Stimulated activated CD4-positive, alpha-beta T cell treated with anti-CD3 and anti-CD28 coated beads, TNF-alpha, amount 100 ng/mL, for 4 hours (primary cell): ENCODE data around the gene VAPB.

ENCODE experiments used
- DNase-seq, 3 experiments: peaks; one replicate each; pipeline ENCODE4 v3.0.0-alpha.2; 2020; ENCODE audit warnings: low read depth in 3 of 3

The VAPB gene

DNA sequence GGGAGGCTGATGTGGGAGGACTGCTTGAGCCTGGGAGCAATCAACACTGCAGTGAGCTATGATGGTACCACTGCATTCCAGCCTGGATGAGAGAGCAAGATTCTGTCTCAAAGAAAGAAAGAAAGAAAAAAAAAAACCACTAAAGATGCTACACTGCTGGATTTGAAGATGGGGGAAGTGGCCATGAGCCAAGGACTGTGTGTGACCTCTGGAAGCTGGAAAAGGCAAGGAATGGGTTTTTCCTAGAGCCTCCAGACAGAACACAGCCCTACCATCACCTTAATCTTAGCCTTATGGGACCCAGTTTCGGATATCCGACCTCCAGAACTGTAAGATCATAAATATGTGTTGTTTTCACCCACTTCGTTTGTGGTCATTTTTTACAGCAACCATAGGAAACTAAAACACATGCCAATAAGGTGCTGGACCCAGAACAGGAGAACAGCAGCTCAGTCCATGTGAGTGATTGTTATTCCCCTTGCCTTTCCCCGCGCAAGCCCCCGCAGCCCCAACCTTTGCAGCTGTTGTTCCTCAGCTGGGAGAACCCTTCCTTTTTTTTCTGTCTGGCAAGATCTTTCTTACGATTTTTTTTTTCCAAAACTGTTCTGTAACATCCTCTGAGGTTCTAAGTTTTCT, 11.1 kb upstream of the VAPB start:
- no peak for DNase-seq

DNA sequence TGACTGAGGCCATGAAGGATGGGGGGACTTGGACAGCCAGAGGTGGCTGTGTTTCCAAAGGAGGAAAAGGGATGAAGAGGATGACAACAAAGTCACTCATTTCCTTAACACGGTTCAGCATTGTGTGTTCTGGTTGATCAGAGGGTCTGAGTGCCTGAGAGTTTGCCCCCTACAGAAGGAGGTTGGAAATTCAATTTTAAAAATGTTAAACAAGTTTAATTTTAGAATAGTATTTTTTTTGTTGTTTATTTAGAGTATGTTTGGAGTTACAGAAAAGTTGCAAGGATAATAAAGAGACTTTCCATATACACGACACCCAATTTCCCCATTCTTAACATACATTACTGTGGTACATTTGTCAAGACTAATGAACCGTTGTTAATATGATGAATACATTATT, 10.3 kb upstream of the VAPB start:
- DNase-seq = no peak

DNA sequence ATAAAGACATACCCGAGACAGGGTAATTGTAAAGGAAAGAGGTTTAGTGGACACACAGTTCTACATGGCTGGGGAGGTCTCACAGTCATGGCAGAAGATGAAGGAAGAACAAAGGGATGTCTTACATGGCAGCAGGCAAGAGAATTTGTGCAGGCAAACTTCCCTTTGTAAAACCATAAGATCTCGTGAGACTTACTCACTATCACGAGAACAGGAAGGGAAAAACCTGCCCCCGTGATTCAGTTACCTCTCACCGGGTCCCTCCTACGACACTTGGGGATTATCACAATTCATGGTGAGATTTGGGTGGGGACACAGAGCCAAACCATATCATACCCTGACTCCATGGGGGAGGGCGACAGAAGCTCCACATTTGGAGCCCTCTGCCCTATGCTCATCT, 7.4 kb upstream of the VAPB start:
- no peak for DNase-seq

DNA sequence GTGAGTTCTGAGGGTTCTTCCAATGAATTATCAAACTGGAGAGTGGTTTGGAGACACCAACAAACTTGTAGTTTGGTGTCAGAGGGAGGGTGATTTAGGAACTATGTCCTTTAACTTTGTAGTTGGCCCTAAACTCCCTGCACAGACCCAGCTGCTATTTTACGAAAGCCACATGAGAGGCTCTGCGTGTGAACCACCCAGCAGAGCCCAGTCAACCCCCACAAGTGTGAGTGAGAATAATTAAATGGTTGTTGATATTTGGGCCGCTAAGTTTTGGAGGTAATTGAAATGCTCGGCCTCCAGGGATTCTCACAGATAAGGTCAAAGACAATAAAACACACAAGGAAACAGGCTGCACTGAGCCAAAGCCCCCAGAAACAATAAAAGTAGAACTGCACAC, 6.9 kb upstream of the VAPB start:
- no peak for DNase-seq

DNA sequence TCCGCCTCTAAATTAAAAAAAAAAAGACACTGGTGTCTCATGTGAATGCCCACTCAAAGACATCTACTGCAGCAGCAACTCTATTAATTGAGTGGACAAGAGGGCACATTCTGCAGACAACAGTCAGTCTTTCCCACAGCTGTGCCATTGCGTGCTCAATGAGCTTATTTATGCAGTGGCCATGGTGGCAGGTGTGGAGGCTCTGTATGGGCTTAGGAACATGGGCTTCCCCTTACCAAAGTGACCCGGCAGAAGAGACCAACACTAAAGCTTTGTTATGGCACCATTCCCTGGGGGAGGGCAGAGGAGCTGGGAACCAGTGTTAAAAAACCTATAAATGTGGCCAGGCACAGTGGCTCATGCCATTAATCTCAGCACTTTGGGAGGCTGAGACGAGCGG, 4.2 kb upstream of the VAPB start:
- no peak for DNase-seq

DNA sequence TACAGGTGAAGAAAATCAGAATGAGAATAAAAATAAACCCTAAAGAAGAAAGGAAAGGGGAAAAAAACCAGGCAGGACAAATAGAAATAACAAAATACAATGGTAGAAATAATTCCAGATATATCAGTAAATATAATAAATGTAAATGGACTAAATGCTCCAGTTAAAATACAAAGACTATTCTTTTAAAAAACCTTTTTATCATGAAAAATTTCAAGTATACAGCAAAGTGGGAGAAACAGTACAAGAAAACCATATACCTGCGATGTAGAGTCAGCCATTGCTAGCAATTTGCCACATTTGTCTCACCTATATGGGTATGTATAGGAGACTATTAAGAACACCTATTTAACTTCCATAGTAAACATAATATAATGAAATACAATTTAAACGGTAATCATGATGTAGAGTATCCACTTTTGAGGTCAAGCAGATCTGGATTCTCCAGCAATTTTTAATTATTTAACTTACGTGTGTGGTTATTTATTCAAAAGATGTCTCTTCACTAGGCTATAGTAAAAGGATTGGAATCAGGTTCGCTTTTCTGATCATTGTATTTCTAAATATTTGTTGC, 914 bp upstream of the VAPB start:
- DNase-seq = no peak

DNA sequence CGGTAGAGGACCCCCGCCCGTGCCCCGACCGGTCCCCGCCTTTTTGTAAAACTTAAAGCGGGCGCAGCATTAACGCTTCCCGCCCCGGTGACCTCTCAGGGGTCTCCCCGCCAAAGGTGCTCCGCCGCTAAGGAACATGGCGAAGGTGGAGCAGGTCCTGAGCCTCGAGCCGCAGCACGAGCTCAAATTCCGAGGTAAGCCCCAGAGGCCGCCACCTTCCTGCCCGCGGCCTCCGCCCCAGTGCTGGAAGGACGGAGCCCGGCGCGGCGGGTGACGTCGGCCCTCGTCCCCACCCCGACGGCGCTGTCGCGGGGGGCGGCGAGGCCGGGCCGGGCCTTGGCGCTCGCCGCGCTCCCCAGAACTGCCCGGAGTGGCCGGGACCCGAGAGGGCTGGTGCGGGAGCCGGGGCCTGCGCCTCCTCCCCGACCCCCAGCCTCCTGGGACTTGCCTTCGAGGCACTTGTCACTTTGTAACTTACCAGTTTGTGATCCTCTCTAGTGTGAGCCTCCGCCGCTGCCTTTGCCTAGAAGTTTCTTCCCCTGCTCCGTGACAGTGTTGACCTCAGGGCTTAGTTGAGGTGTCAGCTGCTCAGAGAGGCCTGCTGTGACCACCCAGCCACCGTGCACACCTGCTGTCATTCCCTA, 417 bp downstream of the VAPB start:
- DNase-seq = peak in 1 of 3 experiments; percentile 7

DNA sequence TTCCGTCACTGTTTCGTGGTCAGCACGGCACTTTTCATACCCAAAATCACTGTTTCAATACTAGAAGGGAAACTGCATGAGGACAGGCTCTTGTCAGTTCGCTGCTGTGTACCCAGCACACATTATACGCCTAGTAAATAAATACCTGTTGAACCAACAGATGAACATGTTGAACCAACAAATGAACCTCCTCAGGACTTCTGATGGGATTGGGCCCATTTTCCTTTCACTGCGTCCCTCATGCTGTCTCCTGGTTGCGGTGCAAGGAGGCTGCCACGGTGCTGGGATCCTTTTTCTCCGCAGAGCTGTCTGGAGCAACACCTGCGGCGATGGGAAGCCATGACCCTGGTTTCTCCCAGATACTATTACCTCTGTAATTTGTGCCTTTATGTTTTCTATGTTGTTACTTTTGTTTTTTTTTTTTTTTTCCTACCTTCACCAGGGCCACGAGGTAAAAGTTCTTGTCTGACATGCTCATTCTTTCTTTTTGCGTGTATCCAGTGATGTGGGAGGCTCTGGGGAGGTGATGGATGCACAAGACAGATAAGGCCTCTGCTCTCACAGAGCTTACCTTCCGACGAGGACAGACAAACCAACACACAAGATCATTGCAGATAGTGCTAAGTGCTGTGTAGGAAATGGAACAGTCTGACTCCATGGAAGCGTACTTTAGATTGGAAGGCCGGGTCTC, 1.1 kb downstream of the VAPB start:
- DNase-seq = no peak

DNA sequence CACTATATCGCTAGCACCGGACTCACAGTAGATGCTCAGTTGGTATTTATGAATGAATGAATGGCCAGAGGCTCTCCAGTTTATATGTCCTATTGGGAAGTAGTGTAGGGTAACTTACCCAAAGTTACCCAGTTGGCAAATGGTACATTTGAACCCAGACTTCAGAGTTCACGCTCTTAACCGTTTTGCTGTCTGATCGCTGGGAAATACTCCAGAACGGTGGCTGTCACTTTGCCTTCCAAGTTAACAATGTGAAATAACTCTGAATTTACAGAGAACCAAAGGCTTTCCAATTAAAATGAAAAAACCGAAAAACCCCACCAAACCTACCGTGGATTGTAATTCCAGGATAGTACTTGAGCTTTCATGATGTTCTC, 1.6 kb downstream of the VAPB start:
- DNase-seq = no peak

DNA sequence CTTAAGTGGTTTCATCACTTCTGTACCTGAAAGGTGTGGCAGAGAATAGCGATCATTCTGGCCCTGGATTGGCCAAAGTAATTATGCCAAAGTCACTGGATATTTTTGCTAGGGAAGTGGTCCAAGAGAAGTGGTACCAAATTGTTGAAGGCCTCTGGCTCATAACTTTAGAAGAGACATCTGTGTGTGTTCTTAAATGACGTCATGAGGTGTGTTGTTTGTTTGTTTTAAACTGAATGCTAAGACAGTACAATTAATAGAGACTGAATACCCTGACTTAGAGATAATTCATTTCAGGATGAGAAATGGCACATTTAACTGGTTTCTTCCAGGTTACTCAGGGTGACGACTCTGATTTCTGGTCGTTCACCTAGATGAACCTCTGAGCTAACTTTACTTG, 3.3 kb downstream of the VAPB start:
- DNase-seq = no peak

DNA sequence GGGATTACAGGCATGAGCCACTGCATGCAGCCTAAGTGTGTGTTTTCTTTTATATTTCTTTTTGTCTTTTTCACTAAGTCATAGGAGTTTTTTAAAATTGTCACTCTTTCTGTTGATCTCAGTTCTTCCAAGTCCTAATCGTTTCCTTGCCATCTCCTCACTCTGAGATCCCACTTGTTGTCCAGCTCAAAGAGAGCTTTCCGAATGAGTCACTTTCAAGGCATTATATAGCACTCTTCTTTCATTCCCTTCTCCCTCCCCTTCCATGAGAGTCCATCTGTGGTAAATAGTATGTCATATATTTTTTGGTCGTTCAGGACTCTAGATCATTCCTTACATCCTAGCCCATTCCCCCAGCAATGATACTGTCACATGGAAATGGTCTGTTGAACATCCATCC, 4.3 kb downstream of the VAPB start:
- DNase-seq = no peak

DNA sequence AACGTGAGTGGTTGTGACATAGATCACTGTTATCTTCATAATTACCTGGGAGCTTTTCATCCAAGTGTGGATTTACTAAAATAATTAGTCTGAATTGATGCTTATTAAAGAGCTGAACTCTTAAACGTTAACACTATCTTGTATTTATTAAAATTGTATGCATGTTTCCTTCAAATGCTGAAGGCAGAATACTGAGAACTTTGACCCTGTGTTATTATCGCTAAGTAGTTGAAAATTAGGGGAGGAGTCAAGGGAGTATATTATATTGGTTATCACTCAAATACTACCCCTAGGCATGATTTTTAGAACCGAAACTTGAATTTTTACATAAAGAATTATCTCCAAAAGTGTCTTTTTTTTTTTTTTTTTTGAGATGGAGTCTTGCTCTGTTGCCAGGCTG, 5.8 kb downstream of the VAPB start:
- no peak for DNase-seq

DNA sequence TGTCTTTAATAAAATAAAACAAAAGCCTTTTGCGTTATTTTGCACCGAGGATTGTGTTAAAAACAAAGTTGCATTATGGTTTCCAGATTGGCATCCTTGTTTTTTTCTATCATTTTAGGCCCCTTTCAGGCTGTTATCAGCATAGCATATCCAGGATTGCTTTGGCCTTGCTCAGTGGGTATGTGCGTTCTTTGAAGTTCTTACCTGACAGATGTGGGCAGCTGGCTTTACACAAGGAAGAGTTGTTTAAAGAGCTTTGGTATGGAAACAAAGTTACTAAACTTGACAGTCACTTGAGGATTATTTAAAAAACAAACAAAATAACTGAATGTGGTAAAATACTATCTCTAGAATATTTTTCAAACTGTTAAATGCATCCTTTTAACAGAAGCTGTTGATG, 6.6 kb downstream of the VAPB start:
- no peak for DNase-seq

DNA sequence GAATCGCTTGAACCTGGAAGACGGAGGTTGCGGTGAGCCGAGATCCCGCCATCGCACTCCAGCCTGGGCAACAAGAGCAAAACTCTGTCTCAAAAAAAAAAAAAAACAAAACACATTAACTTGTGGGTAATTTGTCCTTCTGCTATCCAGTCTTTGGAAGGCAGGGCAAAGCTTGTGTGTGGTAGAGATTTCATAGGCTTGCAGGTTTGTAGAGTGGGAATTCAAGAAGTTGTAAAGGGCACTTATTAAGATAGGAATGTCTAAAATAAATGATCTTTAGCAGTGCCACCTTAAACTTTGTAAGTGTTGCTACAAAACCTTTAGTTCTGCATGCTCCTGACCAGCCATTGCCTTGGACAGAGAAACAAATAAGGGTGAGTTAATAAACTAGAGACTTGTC, 8.4 kb downstream of the VAPB start:
- DNase-seq = no peak

DNA sequence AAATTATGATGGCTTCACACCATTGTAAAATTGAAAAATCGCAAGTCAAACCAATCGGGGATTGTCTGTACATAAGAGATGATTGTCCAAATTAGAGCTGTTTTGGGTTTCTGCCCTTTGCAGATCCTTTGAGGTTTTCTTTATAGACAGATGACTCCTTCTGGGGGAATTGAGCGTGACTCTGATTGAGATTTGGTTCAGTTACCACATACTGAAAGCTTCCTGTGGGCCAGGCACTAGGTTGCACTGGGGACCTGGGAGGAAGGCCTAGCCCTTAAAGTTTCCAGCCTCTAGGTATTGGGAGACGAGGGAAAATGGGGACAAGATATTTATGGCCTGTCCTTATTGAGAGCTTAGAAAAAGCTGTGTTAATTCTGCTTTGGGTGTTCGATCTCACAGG, 9.2 kb downstream of the VAPB start:
- DNase-seq = no peak

DNA sequence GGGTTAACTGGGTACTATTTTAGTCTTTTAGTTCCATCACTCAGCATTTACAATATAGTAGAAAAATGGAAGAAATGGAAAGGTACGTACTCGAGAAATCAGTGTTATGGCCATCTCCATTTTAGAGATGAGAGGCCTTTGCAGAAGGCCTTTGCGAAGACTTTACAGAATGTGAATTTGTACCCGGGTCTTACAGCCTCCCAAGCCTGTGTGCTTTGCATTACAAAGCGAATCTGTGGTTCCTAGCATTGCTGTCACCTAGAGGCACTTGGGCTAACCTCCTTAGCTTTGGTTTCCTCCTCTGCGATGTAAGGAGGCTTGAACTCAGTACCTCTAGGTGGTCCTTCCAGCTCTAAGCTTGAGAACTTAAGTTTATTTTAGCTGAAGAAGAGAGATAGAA, 10.9 kb downstream of the VAPB start:
- DNase-seq = no peak

DNA sequence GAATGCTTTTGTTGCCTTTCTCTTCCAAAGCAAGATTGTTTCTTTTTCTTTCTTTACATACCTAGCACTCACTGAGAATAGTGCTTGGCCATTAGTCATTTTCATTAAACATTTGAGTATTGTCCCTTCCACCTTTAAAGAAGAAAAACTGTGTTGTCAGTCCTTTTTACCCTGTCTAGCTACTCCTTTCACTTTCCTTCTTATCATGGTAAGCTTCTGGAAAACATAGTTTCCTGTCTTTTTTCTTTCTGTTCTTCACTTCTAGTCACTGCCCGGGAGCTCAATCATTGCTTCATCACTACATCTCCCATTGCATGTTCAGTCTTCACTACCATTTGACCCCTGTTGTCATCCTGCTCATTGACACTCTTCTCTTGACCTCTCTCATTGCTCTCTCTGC, 12.1 kb downstream of the VAPB start:
- DNase-seq = no peak

DNA sequence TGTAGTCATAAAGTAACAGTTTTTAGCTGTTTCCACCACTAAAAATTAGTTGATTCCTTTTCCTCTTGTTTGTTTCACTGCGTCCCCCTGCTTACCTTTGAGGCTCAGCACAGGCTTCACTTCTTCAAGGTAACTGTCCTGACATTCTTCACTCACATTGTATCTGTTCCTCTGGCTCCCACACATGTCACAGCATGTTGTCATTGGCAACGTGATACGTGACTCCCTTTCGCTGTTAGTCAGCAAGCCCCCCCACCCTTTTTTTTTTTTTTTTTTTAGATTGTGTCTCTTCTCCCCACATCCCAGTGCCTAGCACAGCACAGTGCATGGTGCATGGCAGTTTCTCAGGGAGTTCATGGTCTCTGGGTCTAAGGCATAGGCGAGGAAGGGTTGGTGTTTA, 13.3 kb downstream of the VAPB start:
- DNase-seq = no peak

DNA sequence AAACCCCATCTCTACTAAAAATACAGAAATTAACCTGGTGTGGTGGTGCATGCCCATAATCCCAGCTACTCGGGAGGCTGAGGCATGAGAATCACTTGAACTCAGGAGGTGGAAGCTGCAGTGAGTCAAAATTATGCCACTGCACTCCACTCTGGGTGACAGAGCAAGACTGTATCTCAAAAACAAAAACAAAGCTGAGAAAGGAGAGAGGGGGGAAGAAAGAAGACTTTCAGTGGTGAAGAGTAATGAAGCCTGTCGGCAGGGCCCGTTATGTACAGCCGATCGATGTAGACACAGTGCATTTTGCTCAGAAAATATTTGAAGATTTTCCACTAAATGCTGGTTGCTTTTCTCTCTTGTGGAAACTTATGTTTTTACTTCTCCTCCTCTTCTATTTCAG, 13.8 kb downstream of the VAPB start:
- no peak for DNase-seq

DNA sequence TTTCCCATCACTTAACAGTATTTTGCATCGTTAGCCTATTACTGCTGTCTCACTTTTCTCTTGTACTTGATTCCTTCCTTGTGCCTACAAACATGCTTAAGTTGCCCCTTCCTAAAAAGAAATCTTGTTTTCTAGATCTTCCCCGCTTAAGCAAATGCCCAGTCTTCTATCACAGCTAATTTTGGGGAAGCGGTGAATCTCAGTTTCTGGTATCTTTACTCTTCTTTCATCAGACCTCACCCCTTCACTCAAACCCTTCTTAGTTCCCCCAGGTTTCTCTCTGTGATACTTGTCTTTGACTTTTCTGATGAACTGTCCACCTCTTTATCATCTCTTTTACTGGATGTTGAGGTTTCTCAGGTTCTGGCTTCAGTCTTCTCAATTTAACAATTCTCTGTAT, 14.2 kb downstream of the VAPB start:
- no peak for DNase-seq

DNA sequence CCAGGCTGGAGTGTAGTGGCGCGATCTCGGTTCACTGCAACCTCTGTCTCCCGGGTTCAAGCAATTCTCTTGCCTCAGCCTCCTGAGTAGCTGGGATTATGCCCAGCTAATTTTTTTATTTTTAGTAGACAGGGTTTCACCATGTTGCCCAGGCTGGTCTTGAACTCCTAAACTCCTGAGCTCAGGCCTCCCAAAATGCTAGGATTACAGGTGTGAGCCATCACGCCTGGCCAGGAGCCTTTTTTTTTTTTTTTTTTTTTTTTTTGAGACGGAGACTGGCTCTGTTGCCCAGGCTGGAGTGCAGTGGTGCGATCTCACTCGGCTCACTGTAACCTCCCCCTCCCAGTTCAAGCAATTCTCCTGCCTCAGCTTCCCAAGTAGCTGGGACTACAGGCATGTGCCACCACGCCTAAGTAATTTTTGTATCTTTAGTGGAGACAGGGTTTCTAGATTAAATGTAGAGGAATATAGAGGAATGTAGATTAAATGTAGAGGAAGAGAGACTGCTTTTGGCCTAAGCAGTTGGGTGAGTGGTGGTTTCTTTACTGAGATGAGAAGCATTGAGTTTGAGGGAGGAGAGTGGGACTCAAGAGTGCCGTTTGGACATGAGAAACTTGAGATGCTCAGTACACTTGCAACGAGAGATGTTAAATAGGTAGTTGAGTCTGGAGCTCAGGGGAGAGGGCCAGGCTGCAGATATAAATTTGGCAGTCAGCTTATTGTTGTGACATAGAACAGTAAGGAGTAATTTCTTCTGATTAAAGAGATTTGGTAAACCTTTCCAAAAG, 16.7 kb downstream of the VAPB start:
- DNase-seq = no peak

DNA sequence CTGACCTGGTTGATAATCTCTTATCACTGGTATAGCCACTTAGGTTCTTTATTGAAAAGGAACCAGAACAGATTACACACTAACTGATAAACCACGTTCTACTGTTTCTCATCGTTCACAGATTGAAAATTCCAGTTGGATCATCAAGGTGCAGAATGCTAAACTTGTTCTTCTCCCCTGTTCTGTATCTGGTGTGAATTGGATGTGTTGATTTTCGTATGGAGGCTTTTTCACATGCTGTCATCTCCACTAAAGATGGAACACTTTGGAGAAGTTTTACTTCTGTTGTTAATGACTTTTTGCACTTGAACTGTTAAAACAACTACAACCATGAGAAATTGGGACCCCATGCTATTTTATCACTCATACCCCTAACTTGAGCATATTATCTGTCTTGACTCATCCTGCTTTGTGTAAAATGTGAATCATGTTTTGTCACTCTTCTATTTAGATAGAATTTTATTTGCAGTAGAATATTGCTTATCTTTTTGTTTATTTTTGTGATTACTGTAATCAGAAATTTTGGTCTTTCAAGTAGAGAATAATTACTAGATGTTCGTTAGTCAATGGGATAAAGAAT, 17.5 kb downstream of the VAPB start:
- no peak for DNase-seq
